NB4 (cell line): ENCODE measurements around the gene EZH2.

Experiments
- CTCF ChIP-seq: IDR thresholded peaks from one replicate; pipeline ENCODE4 v1.5.1; 2012; ENCODE audit warnings: low read depth, low read length
- MAX ChIP-seq: IDR thresholded peaks from 2 replicates; pipeline ENCODE4 v1.6.1; 2011; ENCODE audit warnings: low read depth, low read length
- MYC ChIP-seq: IDR thresholded peaks from 2 replicates; pipeline ENCODE4 v1.6.1; 2011; ENCODE audit warnings: low read depth, low read length
- POLR2A ChIP-seq: IDR thresholded peaks from 2 replicates; pipeline ENCODE4 v1.6.1; 2011; ENCODE audit warnings: mild to moderate bottlenecking; ENCODE audit not compliant: insufficient read length; ENCODE audit errors: extremely low read depth

DNA sequence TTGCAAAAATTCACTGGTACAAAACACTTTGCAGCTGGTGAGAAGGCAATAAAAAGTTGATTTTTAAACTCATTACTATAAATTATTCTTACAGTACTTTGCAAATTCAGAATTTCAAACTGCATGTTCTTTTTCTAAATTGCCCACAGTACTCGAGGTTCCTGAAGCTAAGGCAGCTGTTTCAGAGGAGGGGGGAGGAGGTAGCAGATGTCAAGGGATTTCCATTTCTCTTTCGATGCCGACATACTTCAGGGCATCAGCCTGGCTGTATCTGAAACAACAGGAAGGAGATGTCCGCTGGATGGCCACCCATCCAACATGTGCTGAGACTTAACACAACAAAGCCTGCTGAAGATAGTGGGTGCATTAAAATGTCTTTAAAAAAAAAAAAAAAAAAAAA lies 76.7 kb downstream of the EZH2 start:
- TF ChIP-seq CTCF, result no peak
- TF ChIP-seq POLR2A, result no peak
- TF ChIP-seq MAX, result no peak
- no peak for TF ChIP-seq MYC
